DMS53 treated with DMSO at 0.1 percent for 48 hours (cell line): ENCODE results near the gene C20orf202.
"Not testable (repeated sequence)": the region's sequence is repeated elsewhere in the genome, so short reads cannot be mapped to it uniquely, and the experiment has no call there.

Experiments
- DNase-seq: peaks from one replicate; lab custom pipeline; 2025; ENCODE audit not compliant: unreplicated experiment; lab: John Stamatoyannopoulos, UW

Gene C20orf202

DNA sequence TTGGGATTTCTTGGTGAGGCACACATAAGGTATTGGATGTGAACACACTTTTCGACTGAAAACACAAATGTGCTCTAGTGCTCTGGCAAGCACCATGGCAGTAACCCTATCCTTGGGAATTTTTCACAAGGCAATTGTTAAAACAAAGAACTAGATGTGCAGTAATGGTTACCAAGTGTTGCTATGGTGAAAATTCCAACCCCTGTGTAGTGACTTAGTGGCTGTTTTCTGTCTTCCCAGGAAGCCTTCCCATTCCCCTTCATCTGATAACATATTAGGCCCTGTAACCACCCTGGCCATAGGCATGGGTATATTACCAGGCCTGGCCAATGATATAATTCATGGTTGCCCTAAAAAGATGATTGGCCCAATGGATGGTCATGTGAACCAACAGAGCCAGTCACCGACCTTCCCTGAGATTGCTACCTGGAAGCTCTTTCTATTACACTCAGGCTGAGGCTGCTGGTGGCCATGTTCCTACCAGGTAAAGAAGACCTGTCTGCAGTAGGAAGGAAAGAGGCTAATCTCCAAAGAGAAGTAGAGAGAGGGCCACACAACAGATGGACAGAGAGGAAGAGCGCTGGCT lies 4.1 kb downstream of the C20orf202 start:
- DNase-seq = no peak

DNA sequence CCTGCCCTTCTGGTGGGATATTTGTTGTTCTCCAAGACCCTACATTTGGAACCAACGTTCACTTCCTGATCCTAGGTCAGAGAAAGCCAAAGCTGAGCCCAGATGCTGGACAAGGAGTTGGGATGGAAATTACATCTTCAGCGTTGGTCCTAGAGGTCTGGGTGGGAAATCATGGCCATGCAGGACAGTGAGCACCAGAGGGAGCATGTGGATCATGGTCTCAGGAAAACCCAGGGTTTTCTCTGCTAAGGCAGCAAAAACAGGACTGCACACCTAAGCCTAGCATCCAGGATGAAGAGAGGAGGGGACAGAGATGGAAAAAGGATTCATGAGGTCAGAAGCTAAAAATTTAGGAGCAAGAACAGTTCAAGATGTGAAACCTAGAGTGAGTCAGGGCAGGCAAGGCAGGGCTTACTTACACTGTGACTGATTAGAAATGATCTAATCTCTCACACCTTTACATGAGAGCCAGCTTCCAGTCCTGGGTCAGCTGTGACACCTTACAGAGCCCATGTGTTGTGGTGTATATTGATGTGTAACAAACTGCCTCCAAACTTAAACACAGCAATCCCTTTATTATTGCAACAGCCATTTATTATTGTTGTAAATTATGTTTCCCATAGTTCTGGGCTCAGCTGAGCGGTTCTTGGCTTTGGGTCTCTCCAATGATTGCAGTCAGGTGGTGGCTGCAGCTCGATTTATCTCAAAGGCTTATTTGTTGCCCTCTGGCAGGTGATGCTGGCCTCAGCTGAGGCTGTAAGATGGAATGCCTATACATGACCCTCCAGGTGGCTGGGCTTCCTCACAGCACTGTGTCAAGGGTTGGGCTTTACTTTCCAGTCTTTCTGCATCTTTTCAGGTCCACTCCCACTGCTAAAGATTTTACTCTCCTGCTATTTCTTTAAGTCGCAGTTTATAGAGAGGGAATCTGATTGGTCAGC lies 6.5 kb downstream of the C20orf202 start:
- no peak for DNase-seq

DNA sequence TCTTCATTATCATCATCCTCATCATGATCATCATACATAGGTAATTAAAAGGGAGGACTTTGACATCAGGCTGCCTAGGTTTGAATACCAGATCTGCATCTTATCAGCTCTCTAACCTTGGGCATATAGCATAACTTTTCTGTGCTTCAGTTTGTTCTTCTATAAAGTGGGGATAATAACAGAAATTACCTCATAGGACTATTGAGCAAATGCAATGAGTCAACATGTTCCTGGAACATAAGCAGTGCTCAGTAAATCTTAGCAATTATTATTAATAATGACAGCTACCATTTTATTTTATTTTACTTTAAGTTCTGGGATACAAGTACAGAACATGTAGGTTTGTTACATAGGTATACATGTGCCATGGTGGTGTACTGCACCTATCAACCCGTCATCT lies 7.2 kb downstream of the C20orf202 start:
- DNase-seq = no peak

DNA sequence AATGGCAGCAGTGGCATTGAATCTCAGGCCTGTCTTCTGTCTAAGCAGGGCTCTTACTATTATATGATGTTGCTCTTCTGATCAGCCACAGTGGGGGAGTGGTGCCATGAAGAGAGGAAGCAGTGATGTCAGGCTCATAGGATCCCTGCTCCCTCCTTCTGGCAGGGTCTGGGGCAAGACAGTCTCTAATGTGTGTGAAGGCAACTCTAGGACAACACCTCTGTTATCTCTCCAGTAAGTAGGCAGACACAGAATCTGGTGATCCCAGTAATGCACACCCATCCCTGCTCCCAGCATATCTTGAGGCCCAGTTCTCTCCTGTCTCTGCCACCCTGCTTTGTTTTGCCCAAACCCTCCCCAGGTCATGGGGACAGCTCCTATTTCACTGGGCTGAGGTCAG lies 8.8 kb downstream of the C20orf202 start:
- no peak for DNase-seq

DNA sequence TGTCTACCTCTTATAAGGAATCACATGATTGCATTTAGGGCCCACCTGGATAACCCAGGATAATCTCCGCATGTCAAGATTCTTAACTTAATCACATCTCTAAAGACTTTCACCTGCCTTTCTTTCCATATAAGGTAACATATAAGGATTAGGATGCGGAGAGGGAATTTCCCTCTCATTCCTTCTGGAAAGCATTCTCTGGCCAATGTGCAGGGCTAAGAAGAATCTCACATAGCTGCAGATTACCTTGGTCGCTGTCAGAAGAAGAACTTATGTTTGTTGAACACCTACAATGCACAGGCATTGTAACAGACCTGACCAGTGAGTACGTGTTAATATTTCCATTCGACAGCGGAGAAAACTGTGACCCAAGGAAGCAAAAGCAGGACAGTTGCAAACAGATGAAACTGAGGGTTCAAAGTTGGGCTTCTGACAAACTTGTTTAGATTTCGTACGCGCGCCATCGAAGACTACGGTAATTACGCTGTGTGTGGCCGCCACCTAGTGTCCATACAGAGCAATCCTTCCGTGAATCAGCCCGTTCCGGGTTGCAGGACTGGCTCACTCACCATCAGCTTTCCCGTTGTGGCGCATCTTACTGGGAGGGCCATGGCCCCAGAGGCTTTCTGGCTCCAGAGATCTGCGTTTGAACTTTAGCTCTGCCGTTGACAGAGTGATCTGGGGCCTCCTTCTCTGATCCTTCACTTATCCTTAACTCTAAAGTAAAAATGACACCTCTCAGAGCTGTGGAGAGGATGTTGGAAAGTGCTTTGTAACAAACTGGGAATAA lies 9.5 kb downstream of the C20orf202 start:
- peak; percentile 76 for DNase-seq

DNA sequence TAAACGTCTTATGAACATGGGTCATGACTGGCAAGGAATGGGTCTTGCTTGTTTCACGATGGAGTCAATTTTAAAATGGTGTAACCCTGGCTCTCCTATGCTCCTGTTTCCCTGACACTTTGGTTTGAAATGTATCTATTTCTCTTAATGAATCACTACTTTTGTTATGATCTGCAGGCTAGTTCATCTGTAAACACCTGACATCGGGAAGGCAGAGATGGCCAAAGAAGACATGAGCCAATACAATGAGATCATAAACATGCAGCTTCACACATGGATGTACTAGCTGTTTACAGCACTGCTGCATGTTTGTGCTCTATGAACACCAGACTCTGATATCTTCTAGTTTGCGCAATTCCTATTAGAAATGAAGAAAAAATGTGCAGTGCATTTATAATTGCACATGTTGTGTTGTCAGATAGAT lies 11.6 kb downstream of the C20orf202 start:
- no peak for DNase-seq

DNA sequence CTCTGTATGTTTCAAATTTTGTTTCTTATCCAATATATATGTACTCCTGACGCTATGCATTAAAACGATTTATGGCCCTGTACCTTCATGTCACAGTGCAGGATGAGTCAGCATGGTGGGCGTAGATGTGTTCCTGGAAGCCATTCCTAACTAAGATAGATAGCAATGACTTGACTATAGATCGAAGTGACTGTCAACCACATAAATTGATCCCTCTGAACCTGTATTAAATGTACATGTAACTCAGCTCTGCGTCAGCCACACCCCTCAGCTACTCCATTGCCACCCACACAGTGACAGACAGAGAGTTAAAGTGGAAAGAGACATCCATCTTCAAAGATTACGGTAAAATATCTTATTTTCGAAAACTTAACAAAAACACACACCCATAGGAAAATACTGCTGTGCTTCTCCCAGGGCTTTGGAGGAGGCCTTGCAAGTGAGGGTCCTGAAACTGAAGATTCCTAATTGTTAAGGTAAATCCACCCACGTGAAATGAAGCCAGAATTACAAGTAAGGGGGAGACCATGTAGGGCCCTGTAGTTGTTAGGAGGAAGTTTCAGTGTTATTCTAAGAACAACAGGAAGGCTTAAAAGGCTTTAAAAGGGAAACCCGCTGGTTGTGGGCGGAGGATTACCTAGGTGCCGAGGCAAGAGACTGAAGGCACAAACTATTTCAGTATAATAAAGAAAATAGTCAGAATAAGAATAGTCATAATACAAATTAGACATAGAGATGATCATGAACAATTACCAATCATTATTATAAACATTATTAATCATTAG lies 12.3 kb downstream of the C20orf202 start:
- DNase-seq = no peak

DNA sequence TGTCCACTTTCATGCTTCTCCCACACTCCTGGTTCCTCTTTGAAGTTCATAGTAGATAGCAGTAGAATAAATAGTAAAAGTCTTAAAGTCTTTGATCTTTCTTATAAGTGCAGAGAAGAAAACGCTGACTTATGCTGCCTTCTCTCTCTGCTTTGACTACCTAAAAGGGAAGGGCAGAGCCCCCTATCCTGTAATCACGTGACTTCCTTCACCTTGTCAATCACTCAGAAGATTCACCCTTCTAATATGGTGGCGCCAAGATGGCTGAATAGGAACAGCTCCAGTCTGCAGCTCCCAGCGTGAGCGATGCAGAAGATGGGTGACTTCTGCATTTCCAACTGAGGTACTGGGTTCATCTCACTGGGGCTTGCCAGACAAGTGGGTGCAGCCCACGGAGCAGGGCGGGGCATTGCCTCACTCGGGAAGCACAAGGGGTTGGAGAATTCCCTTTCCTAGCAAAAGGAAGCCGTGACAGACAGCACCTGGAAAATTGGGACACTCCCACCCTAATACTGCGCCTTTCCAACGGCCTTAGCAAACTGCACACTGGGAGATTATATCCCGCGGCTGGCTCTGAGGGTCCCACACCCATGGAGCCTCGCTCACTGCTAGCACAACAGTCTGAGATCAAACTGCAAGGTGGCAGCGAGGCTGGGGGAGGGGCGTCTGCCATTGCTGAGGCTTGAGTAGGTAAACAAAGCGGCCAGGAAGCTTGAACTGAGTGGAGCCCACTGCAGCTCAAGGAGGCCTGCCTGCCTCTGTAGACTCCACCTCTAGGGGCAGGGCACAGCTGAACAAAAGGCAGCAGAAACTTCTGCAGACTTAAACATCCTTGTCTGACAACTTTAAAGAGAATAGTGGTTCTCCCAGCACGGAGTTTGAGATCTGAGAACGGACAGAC lies 13.5 kb downstream of the C20orf202 start:
- DNase-seq = not testable (repeated sequence)

DNA sequence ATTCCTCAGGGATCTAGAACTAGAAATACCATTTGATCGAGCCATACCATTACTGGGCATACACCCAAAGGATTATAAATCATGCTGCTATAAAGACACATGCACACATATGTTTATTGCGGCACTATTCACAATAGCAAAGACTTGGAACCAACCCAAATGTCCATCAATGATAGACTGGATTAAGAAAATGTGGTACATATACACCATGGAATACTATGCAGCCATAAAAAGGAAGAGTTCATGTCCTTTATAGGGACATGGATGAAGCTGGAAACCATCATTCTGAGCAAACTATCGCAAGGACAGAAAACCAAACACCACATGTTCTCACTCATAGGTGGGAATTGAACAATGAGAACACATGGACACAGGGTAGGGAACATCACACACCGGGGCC lies 19.5 kb downstream of the C20orf202 start:
- DNase-seq = not testable (repeated sequence)

DNA sequence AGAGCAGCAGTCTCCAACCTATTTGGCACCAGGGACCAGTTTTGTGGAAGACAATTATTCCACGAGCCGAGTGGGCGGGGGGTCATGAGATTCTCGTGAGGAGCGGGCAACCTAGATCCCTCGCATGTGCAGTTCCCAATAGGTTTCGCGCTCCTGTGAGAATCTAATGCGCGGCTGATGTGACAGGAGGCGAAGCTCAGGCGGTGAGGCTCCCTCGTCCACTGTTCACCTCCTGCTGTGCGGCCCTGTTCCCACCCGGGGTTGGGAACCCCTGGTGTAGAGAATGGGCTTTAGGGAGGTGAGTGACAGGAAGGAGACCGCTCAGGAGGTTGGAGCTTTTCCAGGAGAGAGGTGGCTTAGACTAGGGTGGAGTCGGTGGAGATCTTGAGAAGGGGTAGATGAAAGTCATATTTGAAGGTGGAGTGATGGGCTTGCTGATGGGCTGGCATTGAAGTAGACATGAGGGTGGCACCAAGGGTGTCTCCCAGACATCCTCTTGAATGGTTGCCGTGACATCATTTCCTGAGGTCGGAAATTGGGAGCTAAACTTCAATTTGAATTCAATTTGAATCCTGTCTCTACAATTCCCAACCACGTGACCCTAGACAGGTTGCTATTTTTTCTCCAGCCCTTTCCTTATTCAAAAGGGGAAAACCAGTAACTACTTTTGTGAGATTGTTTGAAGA lies 21.1 kb downstream of the C20orf202 start:
- no peak for DNase-seq

DNA sequence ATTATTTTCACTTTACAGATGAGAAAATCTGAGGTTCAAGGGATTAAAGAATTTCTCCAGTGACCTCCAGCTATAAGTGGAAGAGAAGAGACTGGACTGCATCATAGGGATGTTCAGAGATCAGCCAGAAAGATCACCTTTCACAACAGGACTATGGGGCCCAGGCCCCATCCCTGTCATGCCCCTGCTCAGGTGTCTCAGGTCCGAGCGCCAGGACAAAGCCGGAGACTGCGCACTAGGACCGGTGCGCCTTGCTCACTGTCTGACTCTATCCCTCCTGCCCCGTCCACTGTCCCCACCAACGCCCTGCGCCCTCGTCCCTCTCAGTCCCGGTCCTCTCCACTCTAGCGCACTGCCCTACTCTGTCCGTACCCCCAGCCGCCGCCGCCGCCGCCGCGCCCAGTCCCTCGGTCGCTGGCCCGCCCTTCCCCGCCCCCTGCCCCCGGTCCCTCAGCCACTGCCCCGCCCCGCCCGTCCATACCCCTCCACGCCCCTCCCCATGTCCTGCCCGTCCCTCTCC lies 22.1 kb downstream of the C20orf202 start:
- DNase-seq = peak; percentile 35

DNA sequence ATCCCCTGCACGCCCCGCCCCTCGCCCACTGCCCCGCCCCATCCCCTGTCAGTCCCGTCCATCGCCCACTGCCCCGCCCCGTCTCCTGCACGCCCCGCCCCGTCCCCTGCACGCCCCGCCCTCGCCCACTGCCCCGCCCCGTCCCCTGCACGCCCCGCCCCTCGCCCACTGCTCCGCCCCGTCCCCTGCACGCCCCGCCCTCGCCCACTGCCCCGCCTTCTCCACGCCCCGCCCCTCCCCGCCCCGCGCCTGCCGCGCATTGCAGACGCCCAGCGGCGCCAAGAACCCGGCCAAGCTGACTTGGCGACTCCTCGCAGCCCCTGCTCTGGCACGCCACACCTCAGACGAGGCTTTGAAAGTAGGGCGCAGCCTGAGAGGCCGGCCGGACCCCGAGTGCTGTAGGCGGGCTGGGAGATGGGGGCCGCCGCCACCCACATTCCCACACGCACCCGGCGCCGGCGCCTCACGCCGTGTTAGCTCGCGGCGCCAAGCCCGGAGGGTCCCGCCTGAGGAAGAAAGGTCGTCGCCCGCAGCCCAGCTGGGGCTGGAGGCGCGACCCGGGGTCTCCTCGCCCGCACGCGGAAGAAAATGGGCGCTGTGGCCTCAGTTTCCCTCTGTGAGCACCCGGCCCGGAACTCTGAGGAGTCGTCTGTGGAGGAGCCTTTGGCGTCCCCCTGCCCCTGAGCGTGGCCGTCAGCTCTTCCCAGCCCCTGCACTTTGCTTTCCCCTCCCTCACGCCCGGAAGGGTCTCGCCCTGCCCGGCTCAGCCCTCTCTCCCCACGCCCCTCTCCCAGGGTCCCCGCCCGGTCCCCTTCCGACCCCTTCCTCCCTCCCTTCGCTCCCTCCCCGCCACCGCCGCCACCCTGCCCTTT lies 22.8 kb downstream of the C20orf202 start, which contains the start of gene RAD21L1:
Gene RAD21L1, plus strand, starts transcription at position 262 of the 872 bp plus-strand sequence. CDS start 2,410 bp downstream, outside the sequence.
- DNase-seq = peak; percentile 35

DNA sequence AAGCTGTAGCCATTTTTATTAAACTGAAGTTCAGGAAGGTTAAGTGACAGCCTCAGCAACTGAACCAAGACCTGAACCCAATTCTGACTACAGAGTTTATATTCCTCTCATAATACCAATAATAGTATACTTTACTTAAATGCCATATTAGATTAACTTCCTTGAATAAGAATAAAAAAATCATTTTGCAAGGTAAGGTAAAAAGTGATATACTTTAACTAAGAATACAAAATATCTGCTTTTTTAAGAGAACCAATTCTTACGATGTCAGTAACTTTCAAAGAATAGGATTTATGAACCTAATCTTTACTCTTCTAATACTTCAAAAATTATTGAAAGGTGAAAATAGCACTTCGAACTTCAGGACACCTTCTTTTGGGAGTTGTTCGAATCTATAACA lies 26.3 kb downstream of the C20orf202 start:
- DNase-seq = no peak

DNA sequence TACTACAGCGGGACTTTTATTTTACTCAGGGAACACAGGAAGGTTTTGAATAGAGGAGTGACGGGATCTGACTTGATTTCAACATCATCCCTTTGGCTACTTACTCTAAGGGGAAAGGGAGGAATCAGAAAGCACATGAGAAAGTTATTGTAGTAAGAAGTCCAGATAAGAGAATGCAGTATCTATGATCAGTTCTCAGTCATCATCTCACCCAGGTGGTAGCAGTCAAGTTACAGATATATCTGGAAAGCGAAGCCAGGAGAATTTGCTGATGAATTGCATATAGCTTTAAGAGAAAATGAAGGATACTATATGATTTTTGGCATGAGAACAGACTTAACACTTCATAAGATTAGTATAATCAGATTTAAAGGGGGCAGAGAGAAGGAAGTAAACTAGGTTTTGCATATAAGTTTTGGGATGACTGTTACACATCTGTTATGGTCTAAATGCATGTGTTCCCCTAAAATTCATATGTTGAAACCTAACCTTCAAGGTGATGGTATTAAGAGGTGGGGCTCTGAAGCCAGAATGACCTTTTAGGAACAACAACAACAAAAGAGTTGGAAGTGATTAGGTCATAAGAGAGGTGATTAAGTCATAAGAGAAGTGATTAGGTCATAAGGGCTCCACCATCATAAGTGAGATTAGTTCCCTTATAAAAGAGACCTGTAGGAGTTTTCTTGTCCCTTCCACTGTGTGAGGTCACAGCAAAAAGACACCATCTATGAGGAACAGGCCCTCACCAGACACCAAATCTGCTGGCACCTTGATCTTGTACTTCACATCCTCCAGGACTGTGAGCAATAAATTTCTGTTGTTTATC lies 29.2 kb downstream of the C20orf202 start:
- no peak for DNase-seq

DNA sequence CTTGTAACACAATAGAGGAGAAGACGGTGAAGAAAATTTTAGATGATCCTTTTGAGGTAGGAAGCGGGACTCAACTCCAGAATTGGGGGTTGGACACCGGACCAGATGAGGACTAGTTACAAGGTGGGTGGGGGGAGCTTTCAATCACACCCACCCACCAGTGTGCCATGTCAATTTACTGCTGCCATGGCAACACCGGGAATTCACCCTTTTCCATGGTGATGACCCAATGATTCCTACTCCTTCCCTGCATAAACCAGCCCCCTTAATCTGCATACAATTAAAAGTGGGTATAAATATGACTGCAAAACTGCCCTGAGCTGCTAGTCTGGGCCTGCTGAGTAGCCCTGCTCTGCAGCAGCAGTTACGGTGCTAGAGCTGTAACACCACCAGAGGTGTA lies 37.3 kb downstream of the C20orf202 start:
- no peak for DNase-seq

DNA sequence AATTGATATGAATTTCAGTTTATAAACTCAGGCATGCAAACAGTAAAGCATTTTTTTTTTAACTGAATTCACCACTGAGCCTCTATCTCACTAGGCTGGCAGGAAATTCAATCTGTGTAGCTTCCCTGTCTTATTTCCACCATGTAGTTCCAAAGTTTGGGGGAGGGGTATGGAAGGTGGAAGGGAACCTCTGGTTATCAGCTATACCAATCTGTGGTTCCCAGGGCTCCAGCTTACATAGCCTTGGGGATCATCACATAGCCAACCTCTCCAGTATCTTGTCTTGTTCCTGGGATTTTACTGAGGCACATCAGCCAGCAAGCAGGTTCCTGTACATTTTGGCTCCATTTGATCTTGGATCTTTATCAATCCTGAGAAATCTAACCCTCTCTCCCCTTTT lies 38.2 kb downstream of the C20orf202 start:
- no peak for DNase-seq

DNA sequence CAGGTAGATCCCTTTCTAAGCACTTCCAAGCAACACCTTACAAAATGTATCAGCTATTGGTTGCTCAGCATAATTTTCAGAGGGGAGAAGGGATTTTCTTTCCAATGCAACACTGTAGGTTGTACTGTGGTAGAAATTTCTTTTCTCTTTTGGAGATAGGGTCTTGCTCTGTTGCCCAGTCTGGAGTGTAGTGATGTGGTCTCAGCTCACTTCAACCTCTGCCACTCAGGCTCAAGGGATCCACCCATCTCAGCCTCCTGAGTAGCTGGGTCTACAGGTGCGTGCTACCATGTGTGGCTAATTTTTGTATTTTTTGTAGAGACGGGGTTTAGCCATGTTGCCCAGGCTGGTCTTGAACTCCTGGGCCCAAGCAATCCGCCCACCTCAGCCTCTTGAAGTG lies 38.8 kb downstream of the C20orf202 start:
- no peak for DNase-seq
